GM18498 (cell line): Measurements from ENCODE around the gene MCOLN3.
"Not testable (repeated sequence)": the region's sequence is repeated elsewhere in the genome, so short reads cannot be mapped to it uniquely, and the experiment has no call there.

ENCODE experiments used
- ATAC-seq: cut with Tn5 transposase; IDR thresholded peaks from one replicate; pipeline ENCODE4 v1.9.1; 2021; ENCODE audit warnings: mild to moderate bottlenecking, moderate library complexity; ENCODE audit not compliant: unreplicated experiment

The MCOLN3 gene

DNA sequence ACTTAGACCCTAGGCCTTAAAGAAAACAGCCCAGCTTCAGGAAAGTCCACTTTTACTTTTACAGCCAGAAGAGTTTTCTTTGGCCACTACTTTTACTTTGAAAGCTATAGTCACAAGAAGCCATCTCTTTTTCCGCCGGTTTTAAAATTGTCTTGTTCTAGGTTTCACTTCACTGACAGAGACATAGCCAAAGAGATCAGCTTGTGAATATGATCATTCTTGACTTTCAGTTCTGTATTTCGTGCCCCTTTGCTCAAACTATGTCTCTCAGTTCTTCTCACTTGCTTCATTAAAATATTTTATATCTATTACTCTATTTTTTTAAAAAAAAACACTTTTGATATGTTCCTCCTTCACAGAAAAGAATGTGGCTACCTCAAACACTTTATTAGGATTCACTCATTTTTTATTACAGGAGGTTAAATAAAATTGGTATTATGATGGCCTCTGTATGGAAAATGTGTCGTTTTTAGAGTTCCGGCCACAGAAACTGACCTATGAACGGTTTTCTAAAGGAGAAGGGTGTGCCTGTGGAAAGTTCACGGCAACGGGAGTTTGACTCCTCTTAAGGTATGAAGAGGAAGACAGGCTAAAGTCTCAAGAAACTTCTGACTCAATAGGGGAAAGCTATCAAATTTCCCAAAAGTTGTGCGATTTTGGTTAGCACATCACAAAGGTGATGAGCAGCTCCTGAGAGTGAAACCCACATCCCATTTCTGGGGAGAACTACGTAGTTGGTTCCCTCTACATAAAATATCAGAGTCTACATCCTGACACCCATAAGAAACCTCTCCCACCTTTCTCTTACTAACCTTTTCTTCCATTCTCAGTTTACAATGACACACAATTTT is 52.6 kb downstream of the MCOLN3 start:
- peak; percentile 53 for ATAC-seq

DNA sequence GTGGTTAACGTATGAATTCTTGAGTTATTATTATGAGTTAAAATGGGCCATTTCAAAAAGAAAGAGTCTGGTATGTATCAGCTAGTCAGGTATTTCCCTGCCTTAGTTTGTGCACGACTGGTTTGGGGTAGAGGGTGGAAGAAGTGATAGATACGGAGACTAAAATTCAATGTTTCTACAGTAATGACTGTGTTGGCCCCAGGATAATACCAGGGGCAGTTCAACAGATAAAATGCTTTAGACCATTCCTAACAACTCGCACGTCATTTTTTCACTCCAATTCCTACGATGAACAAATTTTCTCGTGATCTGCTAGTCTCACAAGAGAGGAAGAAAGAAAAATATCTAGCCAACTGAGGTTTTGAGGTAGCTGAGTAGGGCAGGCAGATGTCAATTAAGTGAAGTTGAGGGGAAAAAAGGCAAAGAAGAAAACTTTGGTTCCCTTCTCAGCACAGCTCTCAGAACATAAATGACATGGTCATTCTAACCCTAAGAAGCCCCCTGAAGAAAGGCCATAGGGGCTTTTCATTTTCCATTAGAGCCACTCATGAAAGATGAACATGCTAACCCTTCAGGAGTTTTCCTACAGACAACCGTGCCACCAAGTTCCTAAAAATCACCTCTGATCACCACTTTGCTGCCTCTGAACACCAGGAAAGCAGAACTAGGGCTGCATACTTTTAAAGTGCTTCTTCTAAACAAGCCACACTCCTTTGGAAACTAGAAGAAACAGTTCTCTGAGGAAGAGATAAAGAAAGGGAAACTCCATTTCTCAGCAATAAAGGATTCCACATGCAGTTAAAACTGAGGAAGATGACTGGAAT is 57.0 kb downstream of the MCOLN3 start:
- no peak for ATAC-seq

DNA sequence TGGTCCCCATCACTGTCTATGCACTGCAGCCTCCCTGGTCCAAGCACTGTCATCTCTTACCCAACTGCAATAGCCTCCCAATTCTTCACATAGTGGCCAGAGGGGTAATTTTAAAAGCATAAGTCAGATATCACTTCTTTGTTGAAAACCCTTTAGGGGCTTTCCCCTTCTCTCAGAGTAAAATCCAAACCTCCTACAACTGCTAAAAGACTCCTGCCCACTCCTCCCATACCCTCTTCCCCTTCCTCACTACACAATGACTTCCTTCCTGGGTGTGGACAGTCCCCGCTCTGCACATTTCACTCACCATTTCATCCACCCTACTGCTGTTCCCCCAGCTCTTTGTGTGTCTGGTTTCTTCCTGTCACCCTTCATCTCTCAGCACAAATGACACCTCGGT is 59.7 kb downstream of the MCOLN3 start:
- ATAC-seq = peak; percentile 65

DNA sequence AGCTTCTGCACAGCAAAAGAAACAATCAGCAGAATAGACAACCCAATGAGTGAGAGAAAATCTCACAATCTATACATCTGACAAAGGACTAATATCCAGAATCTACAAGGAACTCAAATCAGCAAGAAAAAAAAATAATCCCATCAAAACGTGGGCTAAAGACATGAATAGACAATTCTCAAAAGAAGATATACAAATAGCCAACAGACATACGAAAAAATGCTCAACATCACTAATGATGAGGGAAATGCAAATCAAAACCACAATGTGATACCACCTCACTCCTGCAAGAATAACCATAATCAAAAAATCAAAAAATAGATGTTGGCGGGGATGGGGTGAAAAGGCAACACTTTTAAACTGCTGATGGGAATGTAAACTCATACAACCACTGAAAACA is 61.7 kb downstream of the MCOLN3 start:
- not testable (repeated sequence) for ATAC-seq

DNA sequence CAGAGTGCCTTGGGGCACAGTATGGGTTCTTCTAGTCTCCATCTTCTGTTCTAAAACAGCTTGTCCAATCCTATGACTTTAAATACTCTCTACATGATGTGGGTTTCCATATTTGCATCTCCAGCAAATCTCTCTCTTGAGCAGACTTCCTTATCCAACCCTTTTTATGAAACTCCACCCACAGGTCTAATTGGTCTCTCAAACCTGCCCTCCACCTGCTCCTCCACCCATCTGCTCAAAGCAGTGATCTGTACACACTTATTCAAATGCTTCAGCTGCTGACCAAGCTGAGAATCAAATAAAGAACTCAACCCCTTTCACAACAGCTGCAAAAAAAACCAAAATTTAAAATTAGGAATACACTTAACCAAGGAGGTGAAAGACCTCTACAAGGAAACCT is 62.9 kb downstream of the MCOLN3 start:
- peak; percentile 46 for ATAC-seq

GRCh38 chr1:84982395-84982794 is 65.9 kb downstream of the MCOLN3 start:
- no peak for ATAC-seq

DNA sequence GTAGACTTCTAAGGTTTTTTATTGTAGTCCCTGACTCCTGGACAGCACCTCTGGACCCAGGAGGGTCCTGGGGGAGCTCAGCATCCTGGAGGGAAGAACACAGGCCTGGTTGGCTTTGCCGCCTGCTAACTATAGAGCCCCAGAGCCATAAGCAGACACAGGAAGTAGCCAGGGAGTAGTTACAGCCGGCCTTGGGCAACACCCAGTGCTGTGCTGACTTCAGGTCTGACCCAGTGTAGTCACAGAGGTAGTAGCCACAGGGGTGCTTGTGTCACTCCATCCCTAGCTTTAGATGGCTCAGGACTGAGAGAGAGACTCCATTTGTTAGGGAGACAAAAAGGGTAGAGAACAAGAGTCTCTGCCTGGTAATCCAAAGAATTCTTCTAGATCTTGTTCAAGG is 73.3 kb downstream of the MCOLN3 start:
- peak; percentile 42 for ATAC-seq

DNA sequence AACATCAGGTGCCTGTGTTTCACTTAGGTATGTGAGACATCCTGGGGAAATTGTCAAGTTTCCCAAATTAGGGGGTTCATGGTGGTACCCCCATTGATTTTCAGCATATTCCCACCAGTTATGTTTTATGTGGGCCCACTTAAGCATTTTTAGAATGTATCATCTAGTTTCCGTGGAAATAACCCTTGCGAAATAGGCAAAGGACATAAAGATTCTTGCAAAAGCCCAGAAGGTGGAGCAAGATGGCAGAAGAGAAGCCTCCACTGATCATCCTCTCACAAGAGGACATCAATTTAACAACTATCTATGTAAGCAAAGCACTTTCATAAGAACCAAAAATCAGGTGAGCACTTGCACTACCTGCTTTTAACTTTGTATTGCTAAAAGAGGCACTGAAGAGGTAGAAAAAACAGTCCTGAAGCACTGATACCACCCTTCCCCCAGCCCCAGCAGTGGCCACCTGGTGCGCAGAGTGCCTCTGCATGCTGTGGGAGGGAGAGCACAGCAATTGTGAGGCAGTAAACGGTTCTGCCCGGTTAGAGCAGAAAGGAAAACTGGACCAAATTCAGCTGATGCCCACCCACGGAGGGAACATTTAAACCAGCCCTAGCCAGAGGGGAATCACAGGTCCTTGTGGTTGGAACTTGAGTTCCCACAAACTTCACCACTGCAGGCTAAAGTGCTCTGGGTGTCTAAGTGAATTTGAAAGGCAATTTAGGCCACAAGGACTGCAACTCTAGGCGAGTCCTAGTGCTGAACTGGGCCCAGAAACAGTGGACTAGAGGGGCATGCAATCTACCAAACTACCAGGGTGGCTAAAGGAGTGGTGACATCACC is 74.6 kb downstream of the MCOLN3 start:
- ATAC-seq = peak; percentile 51

DNA sequence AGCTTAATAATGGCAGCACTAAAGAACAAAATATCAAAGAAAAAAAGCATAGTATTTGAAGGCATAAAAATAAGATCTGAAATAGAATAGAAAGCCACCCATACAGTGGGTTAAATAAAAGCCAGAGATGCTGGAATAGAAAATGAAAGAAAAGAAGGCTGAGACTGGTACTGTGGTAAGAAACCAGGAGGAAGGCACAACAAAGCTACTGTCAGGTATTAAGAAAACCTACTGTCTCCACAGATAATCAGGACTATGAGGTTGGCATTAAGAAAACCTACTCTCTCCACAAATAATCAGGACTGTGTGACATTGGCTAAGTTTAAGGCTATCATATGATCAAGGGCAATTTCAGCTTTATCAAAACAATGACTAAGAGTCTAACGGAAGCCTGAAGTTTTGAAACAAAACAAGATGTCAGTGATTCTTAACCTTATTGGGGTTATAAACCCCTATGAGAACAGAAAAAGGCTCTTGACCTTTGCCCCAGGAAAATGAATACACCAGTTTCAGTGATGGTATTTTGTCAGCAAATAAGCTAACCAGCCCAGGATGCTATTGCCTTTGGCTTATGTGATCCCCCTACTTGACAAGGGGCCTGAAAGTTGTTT is 75.8 kb downstream of the MCOLN3 start:
- peak; percentile 46 for ATAC-seq

DNA sequence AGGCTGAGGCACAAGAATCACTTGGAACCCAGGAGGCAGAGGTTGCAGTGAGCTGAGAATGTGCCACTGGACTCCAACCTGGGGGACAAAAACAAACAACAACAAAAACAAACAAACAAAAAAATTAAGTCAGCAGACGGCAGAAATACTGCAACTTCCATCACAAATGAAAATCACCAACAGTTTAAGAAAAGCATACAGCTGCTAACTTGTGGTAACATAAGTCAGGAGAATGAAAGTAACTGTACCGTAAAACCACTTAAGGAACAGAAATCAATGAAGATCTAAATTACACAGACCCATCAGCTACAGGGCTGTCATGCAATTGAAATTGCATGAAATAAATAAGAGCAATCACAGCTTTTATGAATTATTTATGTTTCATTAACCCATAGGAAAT is 76.3 kb downstream of the MCOLN3 start:
- peak; percentile 42 for ATAC-seq

DNA sequence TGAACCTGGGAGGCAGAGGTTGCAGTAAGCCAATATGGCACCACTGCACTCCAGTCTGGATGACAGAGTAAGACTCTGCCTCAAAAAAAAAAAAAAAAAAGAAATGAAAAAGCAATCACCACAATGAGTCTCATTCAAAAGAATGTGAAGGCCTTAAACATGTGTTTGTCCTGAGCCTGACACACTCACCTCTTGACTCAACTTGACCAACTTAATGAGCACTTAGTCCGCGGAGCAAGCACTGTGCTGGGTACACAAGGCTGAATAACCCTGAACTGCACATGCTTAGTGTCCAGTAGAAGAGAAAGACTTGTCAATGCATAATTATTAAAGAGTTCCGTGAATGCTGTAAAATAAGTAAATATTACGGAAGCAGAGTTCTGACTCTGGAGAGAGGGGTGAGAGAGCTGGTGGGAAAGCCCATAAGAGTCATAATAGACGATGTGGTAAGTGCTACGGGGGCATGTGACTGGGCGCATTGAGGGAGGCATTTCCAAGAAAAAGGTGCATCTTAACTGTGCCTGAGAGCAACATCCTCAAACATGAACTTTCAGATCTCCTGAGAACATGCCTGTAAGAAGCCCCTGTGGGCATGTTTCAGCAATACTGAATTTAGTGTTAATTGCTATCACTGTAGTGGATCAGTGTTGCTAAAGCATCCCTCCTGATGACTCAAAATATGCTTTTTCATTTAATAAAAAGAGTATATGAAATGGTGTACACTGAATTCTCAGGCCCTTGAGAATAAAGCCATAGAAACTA is 78.6 kb downstream of the MCOLN3 start:
- ATAC-seq = peak; percentile 41

DNA sequence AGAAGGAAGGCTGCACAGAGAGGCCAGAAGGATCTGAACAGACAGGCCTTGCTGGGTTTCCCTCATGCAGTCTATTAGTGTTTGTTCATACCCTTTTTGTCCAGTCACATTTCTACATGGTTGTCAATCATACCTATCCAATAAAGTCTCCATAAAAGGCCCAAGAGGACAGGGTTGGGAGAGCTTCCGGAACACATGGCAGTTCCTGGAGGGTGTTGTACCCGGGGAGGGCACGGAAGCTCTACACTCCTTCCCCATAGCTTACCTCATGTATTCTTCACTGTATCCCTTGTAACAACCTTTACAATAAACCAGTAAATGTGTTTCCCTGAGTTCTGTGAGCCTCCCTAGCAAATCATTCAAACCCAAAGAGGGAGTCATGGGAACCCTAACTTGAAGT is 79.4 kb downstream of the MCOLN3 start:
- ATAC-seq = no peak

DNA sequence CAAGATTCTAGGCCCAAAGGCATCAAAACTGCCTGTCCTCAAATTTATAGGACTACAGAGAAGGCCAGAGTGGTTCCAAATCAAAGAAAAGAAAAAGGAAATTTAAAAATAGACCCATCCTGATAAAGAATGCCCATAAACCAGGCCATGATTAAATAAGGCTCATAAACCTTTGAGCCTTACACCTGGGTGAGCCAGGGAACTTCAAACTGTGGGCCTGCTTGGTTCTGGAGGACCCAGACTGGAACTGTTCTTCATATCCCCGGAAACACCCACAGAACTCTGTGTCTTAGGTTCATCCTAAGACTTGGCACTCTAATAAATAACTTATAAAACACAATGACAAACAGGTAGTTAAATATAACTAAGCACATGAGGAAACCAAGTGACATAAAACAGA is 80.2 kb downstream of the MCOLN3 start:
- ATAC-seq = no peak
